ENCODE results near the gene NKX6-2.

The NKX6-2 gene

GRCh38 chr10:132752378-132752777 lies 33.6 kb downstream of the NKX6-2 start:
- DNase-seq: no peak

GRCh38 chr10:132750936-132751335 lies 35.0 kb downstream of the NKX6-2 start:
- no peak for DNase-seq

- DNase-seq: no peak
Measured at GRCh38 chr10:132749371-132749795, 36.6 kb downstream of the NKX6-2 start.

GRCh38 chr10:132748545-132749370 lies 37.2 kb downstream of the NKX6-2 start:
- DNase-seq: no peak

- no peak for DNase-seq
Measured at GRCh38 chr10:132748135-132748534, 37.8 kb downstream of the NKX6-2 start.

- DNase-seq: no peak
Measured at GRCh38 chr10:132746801-132747625, 38.9 kb downstream of the NKX6-2 start.

GRCh38 chr10:132746386-132746785 lies 39.6 kb downstream of the NKX6-2 start:
- DNase-seq: no peak

- no peak for DNase-seq
Measured at GRCh38 chr10:132745971-132746370, 40.0 kb downstream of the NKX6-2 start.

GRCh38 chr10:132745511-132745910 lies 40.4 kb downstream of the NKX6-2 start:
- DNase-seq: no peak

GRCh38 chr10:132744839-132745238 lies 41.1 kb downstream of the NKX6-2 start:
- DNase-seq: no peak

- peak; percentile 48 for DNase-seq
Measured at GRCh38 chr10:132743925-132744490, 41.9 kb downstream of the NKX6-2 start.

GRCh38 chr10:132743196-132743924 lies 42.6 kb downstream of the NKX6-2 start:
- DNase-seq: peak; percentile 38

GRCh38 chr10:132742837-132743194 lies 43.1 kb downstream of the NKX6-2 start:
- no peak for DNase-seq

GRCh38 chr10:132742167-132742836 lies 43.6 kb downstream of the NKX6-2 start:
- no peak for DNase-seq

- DNase-seq: no peak
Measured at GRCh38 chr10:132740588-132740987, 45.4 kb downstream of the NKX6-2 start.

- DNase-seq: no peak
Measured at GRCh38 chr10:132739225-132739613, 46.7 kb downstream of the NKX6-2 start.

- DNase-seq: no peak
Measured at GRCh38 chr10:132738454-132739224, 47.3 kb downstream of the NKX6-2 start.

- DNase-seq: no peak
Measured at GRCh38 chr10:132737390-132738048, 48.4 kb downstream of the NKX6-2 start.

- no peak for DNase-seq
Measured at GRCh38 chr10:132735923-132736391, 50.0 kb downstream of the NKX6-2 start.

- DNase-seq: no peak
Measured at GRCh38 chr10:132735341-132735775, 50.6 kb downstream of the NKX6-2 start.

- DNase-seq: no peak
Measured at GRCh38 chr10:132733926-132734325, 52.0 kb downstream of the NKX6-2 start.

Data from fibroblast of skin of right biceps (primary cell).